ENCODE measurements around the gene F7. TPM values are rescaled to one million over a fixed set of nuclear protein-coding genes. Genes with fewer than 3 reads are reported as not detected.

The F7 gene
- total and polyA plus RNA-seq, 2 of the 4 experiments (the other 2 are of a cell fraction), result under 0.01 to 0.07 TPM

DNA sequence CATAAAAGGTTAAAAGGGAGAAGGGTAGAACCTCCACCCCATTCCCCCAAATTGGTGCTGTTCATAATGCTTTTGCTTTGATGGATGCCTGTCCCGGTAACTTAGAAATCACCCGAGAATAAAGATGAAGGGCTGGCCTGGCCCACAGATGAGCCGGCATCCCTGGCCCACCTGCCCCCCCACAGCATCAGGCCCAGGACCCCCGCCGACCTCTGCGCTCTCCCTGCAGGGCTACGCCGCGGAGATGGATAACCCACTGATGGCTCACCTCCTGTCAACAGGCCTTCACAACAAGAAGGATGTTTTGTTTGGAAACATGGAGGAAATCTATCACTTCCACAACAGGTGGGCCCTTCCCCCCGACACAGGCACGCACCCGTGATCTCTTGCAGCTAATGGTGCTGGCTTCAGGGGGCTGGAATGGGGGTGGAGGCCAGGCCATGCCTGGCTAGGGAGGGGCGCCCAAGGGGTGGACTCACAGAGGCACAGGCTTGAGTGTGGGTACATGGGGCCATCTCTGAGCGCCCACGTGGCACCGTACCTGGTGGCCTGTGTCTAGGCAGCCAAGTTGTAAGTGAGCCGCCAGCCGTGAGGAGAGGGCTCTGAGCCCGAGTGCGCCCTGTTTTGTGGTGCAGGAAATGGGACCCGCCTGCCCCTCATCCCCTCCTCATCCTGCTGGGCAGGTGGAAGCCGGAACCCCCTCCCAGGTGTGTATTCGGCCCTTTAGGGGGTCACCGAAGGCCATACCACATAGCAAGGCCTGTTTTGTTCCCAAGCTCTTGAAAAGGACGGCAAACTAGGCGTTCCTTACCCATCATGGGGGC is 23.2 kb upstream of the F7 start (continued):
- TF ChIP-seq MAZ (IDR thresholded peaks at IDR 0.05; ENCODE audit: borderline replicate concordance, low read depth, low read length), result no peak

- Histone ChIP-seq H3K4me1 (ENCODE audit: control insufficient read depth, insufficient read depth, low read length) (no peaks in the 10 kb centered on the region; the same call in 1 of the 2 replicates), H3K9me3 (ENCODE audit: control insufficient read depth, insufficient read depth, low read length) (no peaks in the 10 kb centered on the region; the same call in 1 of the 2 replicates), H3K23ac (ENCODE audit: low read depth, low read length) (no peak overlapping the region), H3K4me2 (ENCODE audit: low read depth, low read length) (no peak overlapping the region), H4K20me1 (ENCODE audit: insufficient read depth, low read length) (no peaks in the 10 kb centered on the region), H2AFZ (replicated peaks; ENCODE audit: low read length, poor library complexity) (no peak overlapping the region), H3K36me3 (ENCODE audit: control insufficient read depth, insufficient read depth, low read length) (no peaks in the 10 kb centered on the region), H2BK5ac (ENCODE audit: low read depth, low read length, poor library complexity, severe bottlenecking) (no peak overlapping the region), H2BK20ac (ENCODE audit: low read depth, low read length) (no peak overlapping the region), H2BK15ac (ENCODE audit: low read depth, low read length) (no peak overlapping the region), H4K5ac (ENCODE audit: low read depth, low read length) (no peak overlapping the region), H3K27ac (ENCODE audit: insufficient read depth, low read length) (no peak overlapping the region), H2AK5ac (ENCODE audit: low read depth, low read length) (no peak overlapping the region), H3K9ac (ENCODE audit: low read depth, low read length) (no peak overlapping the region), H3K4ac (ENCODE audit: low read depth, low read length) (no peak overlapping the region), H2BK120ac (ENCODE audit: low read depth, low read length) (no peak overlapping the region), H2AK9ac (replicated peaks; ENCODE audit: low read depth, low read length, poor library complexity) (no peak overlapping the region), H3K27me3 (ENCODE audit: control insufficient read depth, insufficient read depth, low read length) (peaks cover 47% of the 10 kb centered on the region), H4K91ac (ENCODE audit: insufficient read depth, low read depth, low read length) (no peak overlapping the region), H3K9me1 (ENCODE audit: insufficient read depth, low read length) (no peaks in the 10 kb centered on the region), H4K8ac (ENCODE audit: low read depth in 2 of 2, low read length in 2 of 2) (no peak overlapping the region), H3K56ac (ENCODE audit: extremely low read depth, insufficient read depth, low read length) (no peak overlapping the region), H3K18ac (ENCODE audit: low read depth, low read length) (no peak overlapping the region), H3K14ac (replicated peaks; ENCODE audit: low read depth, low read length) (no peak overlapping the region), H3K79me1 (ENCODE audit: low read depth in 1 of 2, low read length in 2 of 2) (no peaks in the 10 kb centered on the region), H3K4me3 (ENCODE audit: insufficient read depth, low read depth, low read length) (no peak overlapping the region)
- DNase-seq (no peak), ATAC-seq (ENCODE audit: low read depth) (no peak)
- CTCF ChIA-PET, result no interaction called here
- POLR2A ChIA-PET (ENCODE audit: unreplicated experiment), result no interaction called here
- 92% methylated on average over 6 of the region's 10 CpGs; no CpG with 5 or more reads in 1 of the 2 experiments for WGBS, 2 experiments (ENCODE audit: extremely low coverage in 2 of 2, insufficient read length in 1 of 2)
- dilution Hi-C loops (cut with HindIII; ENCODE audit: low sequenced_read_pairs, unreplicated experiment), result no loop called here
- in situ Hi-C loops (cut with MboI; ENCODE audit: low sequenced_read_pairs), result no loop called here
- no TSS peak for BruUV-seq (replicated peaks)
- intact Hi-C loops (cut with micrococcal nuclease), result no loop called here
- TF ChIP-seq POLR2A (IDR thresholded peaks at IDR 0.05; ENCODE audit: low read depth, low read length), result no peak
- TF ChIP-seq NFE2L2 (IDR thresholded peaks at IDR 0.05; ENCODE audit: low read depth, low read length), result no peak
- no peak for TF ChIP-seq CTCF (conservative IDR thresholded peaks at IDR 0.05; ENCODE audit: low read depth, low read length)
- TF ChIP-seq MXI1 (IDR thresholded peaks at IDR 0.05; ENCODE audit: borderline replicate concordance, low read depth, low read length), result no peak
- no peak for TF ChIP-seq MAZ (IDR thresholded peaks at IDR 0.05; ENCODE audit: borderline replicate concordance, low read depth, low read length)
- TF ChIP-seq, protein P1, sequence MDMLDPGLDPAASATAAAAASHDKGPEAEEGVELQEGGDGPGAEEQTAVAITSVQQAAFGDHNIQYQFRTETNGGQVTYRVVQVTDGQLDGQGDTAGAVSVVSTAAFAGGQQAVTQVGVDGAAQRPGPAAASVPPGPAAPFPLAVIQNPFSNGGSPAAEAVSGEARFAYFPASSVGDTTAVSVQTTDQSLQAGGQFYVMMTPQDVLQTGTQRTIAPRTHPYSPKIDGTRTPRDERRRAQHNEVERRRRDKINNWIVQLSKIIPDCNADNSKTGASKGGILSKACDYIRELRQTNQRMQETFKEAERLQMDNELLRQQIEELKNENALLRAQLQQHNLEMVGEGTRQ (IDR thresholded peaks at IDR 0.05; ENCODE audit: low read depth, low read length), result no peak
- TF ChIP-seq RCOR1 (IDR thresholded peaks at IDR 0.05; ENCODE audit: insufficient replicate concordance, low read length), result no peak
- TF ChIP-seq, protein P2, sequence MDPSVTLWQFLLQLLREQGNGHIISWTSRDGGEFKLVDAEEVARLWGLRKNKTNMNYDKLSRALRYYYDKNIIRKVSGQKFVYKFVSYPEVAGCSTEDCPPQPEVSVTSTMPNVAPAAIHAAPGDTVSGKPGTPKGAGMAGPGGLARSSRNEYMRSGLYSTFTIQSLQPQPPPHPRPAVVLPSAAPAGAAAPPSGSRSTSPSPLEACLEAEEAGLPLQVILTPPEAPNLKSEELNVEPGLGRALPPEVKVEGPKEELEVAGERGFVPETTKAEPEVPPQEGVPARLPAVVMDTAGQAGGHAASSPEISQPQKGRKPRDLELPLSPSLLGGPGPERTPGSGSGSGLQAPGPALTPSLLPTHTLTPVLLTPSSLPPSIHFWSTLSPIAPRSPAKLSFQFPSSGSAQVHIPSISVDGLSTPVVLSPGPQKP (IDR thresholded peaks at IDR 0.05; ENCODE audit: borderline replicate concordance, low read depth, low read length), result no peak
- no peak for TF ChIP-seq RFX5 (IDR thresholded peaks at IDR 0.05; ENCODE audit: low read depth, low read length)
- TF ChIP-seq CEBPB (IDR thresholded peaks at IDR 0.05; ENCODE audit: low read depth, low read length), result no peak
- TF ChIP-seq CHD1 (IDR thresholded peaks at IDR 0.05; ENCODE audit: low read depth, low read length), result no peak
- no peak for TF ChIP-seq BHLHE40 (IDR thresholded peaks at IDR 0.05; ENCODE audit: low read depth, low read length)
- no peak for TF ChIP-seq SMC3 (IDR thresholded peaks at IDR 0.05; ENCODE audit: low read depth, low read length)
These were observed 22.6 kb upstream of the F7 start for GRCh38 chr13:113083022-113083373.
